HepG2 (cell line): ENCODE data around the gene TMEM134. TPM values are rescaled to one million over a fixed set of nuclear protein-coding genes. Genes with fewer than 3 reads are reported as not detected.

Experiments
- ATAC-seq: fragments of 200-7000 bp; cut with Tn5 transposase; 3 replicates; pipeline ENCODE4 v1.9.1; 2020; ENCODE audit warnings: mild to moderate bottlenecking, moderate library complexity
- BruUV-seq: library from RNA; stranded (reverse); fragments of 400-500 nt; replicated peaks from 2 replicates; lab custom pipeline; 2021; lab: Mats Ljungman, UMichigan
- CTCF ChIA-PET: fragments of 300-600 bp; formaldehyde crosslinking; extraction: SDS; loops from one replicate; lab custom pipeline; 2021; ENCODE audit warnings: low total read pairs, inconsistent platforms, low intra/inter-chr PET ratio; lab: Yijun Ruan, JAX
- POLR2A ChIA-PET: fragments of 350-600 bp; sonication (Branson Sonifier 250); formaldehyde crosslinking; loops from one replicate; lab custom pipeline; 2020; ENCODE audit warnings: antibody characterized with exemption, inconsistent platforms; lab: Yijun Ruan, JAX
- DNase-seq: peaks from one replicate; pipeline ENCODE4 v3.0.0-alpha.2; 2015; ENCODE audit warnings: low spot score
- FAIRE-seq: peaks from 3 replicates; lab custom pipeline; 2011; peaks lifted over from hg19 to GRCh38; lab: Jason Lieb, UNC
- H2AFZ ChIP-seq: one replicate; pipeline ENCODE4 v1.6.1; 2011; ENCODE audit warnings: low read length, inconsistent platforms
- H3K27ac ChIP-seq: fragments of 300-600 bp; 3 replicates; pipeline ENCODE4 v1.8.0; 2011; ENCODE audit warnings: mixed run types, mild to moderate bottlenecking, mixed read lengths, low read length, inconsistent platforms; ENCODE audit not compliant: insufficient read depth; ENCODE audit errors: extremely low read length
- H3K27me3 ChIP-seq, 2 experiments: fragments of 200-600 bp in 1 of 2; 2 replicates in 1 of 2; 3 replicates in 1 of 2; pipeline versions ENCODE4 v1.6.0 to v1.8.0; 2011; ENCODE audit warnings: low read length in 2 of 2, mild to moderate bottlenecking in 2 of 2, moderate library complexity in 2 of 2, inconsistent platforms in 1 of 2; ENCODE audit not compliant: insufficient read depth in 2 of 2, control insufficient read depth in 1 of 2
- H3K36me3 ChIP-seq, 2 experiments: fragments of 200-600 bp in 1 of 2; replicated peaks in 1 of 2; 2 replicates in 1 of 2; 3 replicates in 1 of 2; pipeline versions ENCODE4 v1.5.1 to v1.8.0; 2011; ENCODE audit warnings: low read length in 2 of 2, inconsistent platforms in 1 of 2; ENCODE audit not compliant: insufficient read depth in 2 of 2, control insufficient read depth in 1 of 2
- H3K4me1 ChIP-seq: 2 replicates; pipeline ENCODE4 v1.5.1; 2012; ENCODE audit warnings: low read length, inconsistent platforms; ENCODE audit not compliant: insufficient read depth
- H3K4me2 ChIP-seq: 2 replicates; pipeline ENCODE4 v1.6.0; 2011; ENCODE audit warnings: low read depth, low read length, inconsistent platforms
- H3K4me3 ChIP-seq, 3 experiments: fragments of 200-600 bp in 1 of 3; sonication (generic), shearing (Covaris generic) in 1 of 3; replicated peaks in 1 of 3; 2 replicates each; pipeline ENCODE4 v1.5.1; 2011 to 2016; ENCODE audit warnings: low read length in 3 of 3, inconsistent platforms in 2 of 3, low read depth in 2 of 3, mild to moderate bottlenecking in 2 of 3, control low read depth in 1 of 3, mixed read lengths in 1 of 3; ENCODE audit not compliant: insufficient read depth in 1 of 3
- H3K79me2 ChIP-seq: one replicate; pipeline ENCODE4 v1.6.1; 2011; ENCODE audit warnings: low read length, inconsistent platforms; ENCODE audit not compliant: insufficient read depth
- H3K9ac ChIP-seq: 2 replicates; pipeline ENCODE4 v1.6.0; 2011; ENCODE audit warnings: mild to moderate bottlenecking, low read depth, low read length, inconsistent platforms; ENCODE audit not compliant: insufficient read depth
- H3K9me3 ChIP-seq: 2 replicates; pipeline ENCODE4 v1.5.1; 2012; ENCODE audit warnings: mild to moderate bottlenecking, low read length
- H4K20me1 ChIP-seq: 2 replicates; pipeline ENCODE4 v1.6.0; 2011; ENCODE audit warnings: inconsistent platforms, mild to moderate bottlenecking, low read length, moderate library complexity; ENCODE audit not compliant: insufficient read depth
- SALL2 ChIP-seq: sonication (generic); formaldehyde crosslinking; IDR thresholded peaks from 2 replicates; pipeline ENCODE4 v1.8.1; 2023; ENCODE audit warnings: mild to moderate bottlenecking, missing genetic modification reagents, inconsistent platforms
- ZNF296 ChIP-seq: sonication (generic); formaldehyde crosslinking; conservative IDR thresholded peaks from 2 replicates; pipeline ENCODE4 v1.5.0; 2020; ENCODE audit warnings: mild to moderate bottlenecking, missing genetic modification reagents
- ZNF605 ChIP-seq: sonication (generic); formaldehyde crosslinking; IDR thresholded peaks from 2 replicates; pipeline ENCODE4 v1.8.0; 2022; ENCODE audit warnings: mild to moderate bottlenecking, missing genetic modification reagents
- WGBS: methylation state at CpG from one replicate; pipeline ENCODE4 v1.1.6; 2017; ENCODE audit warnings: low lambda C conversion rate; 5-methylcytosine and 5-hydroxymethylcytosine counted together
- in situ Hi-C: cut with HindIII; loops from 2 replicates; pipeline ENCODE4 v1.10.0; 2017; ENCODE audit warnings: low pct_unique_long_range_greater_than_20kb; ENCODE audit not compliant: extremely low pct_ligation_motif_present
- intact Hi-C: fragments of 100-400 bp; cut with micrococcal nuclease; formaldehyde crosslinking; loops from one replicate; pipeline ENCODE4 v1.10.0; 2022; ENCODE audit not compliant: unreplicated experiment
- polyA plus RNA-seq, 8 experiments: library from polyadenylated mRNA; depleted of rRNA in 3 of 8; stranded (reverse) in 7 of 8; unstranded in 1 of 8; fragments of >200 nt; fragmentation: Illumina TruSeq in 4 of 8; extraction: Trizol in 4 of 8; gene quantifications; 2 replicates each; pipeline versions ENCODE4 v1.2.1 to v1.2.3, GENCODE V29; 2011 to 2016; ENCODE audit warnings: low read depth in 4 of 8, missing spikeins in 1 of 8, mixed read lengths in 1 of 8; ENCODE audit not compliant: insufficient read depth in 1 of 8
- total RNA-seq, 5 experiments: library from RNA; depleted of rRNA; stranded (reverse); fragments of >200 nt; fragmentation: Illumina TruSeq; extraction: Trizol; gene quantifications; 2 replicates each; pipeline ENCODE4 v1.2.3, GENCODE V29; 2016; ENCODE audit warnings: low read depth in 1 of 5

TMEM134 gene
- total and polyA plus RNA-seq, 2 of the 13 experiments (the other 11 are each of a cell fraction or from before 2014, with no cell fraction given), result 6.9 to 26.9 TPM

DNA sequence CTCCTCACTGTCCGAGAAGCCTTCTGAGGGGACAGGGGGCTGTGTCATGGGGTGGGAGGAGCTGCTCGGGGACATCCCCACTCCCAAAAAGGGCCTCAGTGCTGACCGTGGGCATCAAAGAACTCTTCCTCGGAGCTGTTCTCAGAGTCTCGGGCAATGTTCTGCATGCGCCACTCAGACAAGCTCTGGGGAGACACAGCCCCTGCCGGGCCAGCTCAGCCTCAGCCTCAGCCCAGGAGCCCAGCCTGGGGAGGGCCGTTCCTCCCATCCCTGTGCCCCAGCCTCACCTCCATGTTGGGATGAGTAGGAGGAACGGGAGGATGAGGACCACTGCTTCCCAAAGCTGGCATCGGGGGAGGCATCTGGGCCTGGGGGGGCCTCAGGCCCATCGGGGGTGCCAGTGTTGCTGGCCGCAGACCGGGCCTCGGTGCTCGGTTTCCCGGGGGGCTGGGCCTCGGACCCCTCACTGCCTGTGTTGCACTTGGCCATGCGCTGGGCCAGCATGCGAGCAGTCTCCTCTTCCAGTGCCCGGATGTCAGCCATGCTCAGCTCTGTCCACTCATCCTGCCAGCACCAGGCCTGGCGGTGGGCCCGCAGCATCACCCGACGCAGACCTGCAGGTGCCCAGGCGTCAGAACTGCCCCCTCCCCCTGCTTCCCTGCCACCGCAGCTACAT lies 30.9 kb upstream of the TMEM134 start:
- peaks cover 6% of the 10 kb centered on the region; the same call in 1 of the 2 replicates for H3K4me1 ChIP-seq
- no peak for TF ChIP-seq ZNF296
- no peak for TF ChIP-seq SALL2 (CRISPR knock-in tag)
- no peak overlapping the region for H3K4me2 ChIP-seq
- 94% methylated on average over 12 of the region's 26 CpGs for WGBS
- no peak for ATAC-seq
- DNase-seq, result no peak
- no peak overlapping the region for H3K9ac ChIP-seq
- in situ Hi-C loops, result no loop called here
- no peak overlapping the region for H2AFZ ChIP-seq
- ChIA-PET POLR2A (no interaction called here), CTCF (no interaction called here)
- intact Hi-C loops, result no loop called here
- no peaks in the 10 kb centered on the region for H3K79me2 ChIP-seq
- no TSS peak for BruUV-seq
- H3K27ac ChIP-seq, result no peak overlapping the region
- H3K4me3 ChIP-seq, result no peak overlapping the region
- no peaks in the 10 kb centered on the region for H3K9me3 ChIP-seq
- no peak for FAIRE-seq
- no peaks in the 10 kb centered on the region; a peak in 2 of 5 replicates for H3K36me3 ChIP-seq
- no peaks in the 10 kb centered on the region for H3K27me3 ChIP-seq
- no peaks in the 10 kb centered on the region for H4K20me1 ChIP-seq

DNA sequence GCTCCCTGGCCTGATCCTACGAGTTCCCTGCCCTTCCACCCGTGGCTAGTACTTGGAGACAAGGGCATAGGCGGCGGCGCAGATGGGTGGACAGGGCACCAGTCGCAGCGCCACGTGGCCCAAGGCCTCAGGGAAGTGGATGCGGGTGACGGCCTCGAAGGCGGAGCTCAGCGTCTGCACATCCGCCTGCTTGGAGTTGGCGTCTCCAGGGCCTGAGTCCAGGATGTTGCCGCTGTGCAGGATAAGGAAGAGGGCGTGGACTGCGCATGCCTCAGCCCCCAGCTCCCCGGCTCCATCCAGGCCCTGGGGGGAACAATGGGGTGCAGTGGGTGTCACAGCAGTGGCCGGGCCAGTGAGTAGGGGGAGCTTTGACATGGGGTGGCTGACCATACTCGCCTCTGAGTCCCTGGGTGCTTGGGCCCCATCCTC lies 29.5 kb upstream of the TMEM134 start:
- in situ Hi-C loops (no loop called here), intact Hi-C loops (no loop called here)
- Histone ChIP-seq H3K9me3 (no peaks in the 10 kb centered on the region), H3K36me3 (no peaks in the 10 kb centered on the region; a peak in 2 of 5 replicates), H3K9ac (no peak overlapping the region), H2AFZ (no peak overlapping the region), H3K27me3 (no peaks in the 10 kb centered on the region), H4K20me1 (no peaks in the 10 kb centered on the region), H3K4me1 (peaks cover 1% of the 10 kb centered on the region; the same call in 1 of the 2 replicates), H3K4me2 (no peak overlapping the region), H3K79me2 (no peaks in the 10 kb centered on the region), H3K4me3 (no peak overlapping the region), H3K27ac (no peak overlapping the region)
- TF ChIP-seq ZNF605 (CRISPR knock-in tag), result no peak
- DNase-seq, result no peak
- FAIRE-seq, result no peak
- POLR2A ChIA-PET, result no interaction called here
- CTCF ChIA-PET, result no interaction called here
- BruUV-seq, result no TSS peak
- WGBS, result 92% methylated on average over 14 of the region's 21 CpGs
- no peak for ATAC-seq
